Stimulated activated naive CD4-positive, alpha-beta T cell treated with Interleukin-2 at 50 U/mL for 16 hours (primary cell): ENCODE measurements around the gene TRIM8.
"Not testable (repeated sequence)": the region's sequence is repeated elsewhere in the genome, so short reads cannot be mapped to it uniquely, and the experiment has no call there.

Experiments used
- DNase-seq: peaks from one replicate; lab custom pipeline; 2025; lab: John Stamatoyannopoulos, UW

TRIM8 gene

GRCh38 chr10:102670871-102671434 lies 26.7 kb downstream of the TRIM8 start:
- no peak for DNase-seq

GRCh38 chr10:102673236-102673818 lies 29.0 kb downstream of the TRIM8 start:
- DNase-seq = no peak

GRCh38 chr10:102673819-102674511 lies 29.7 kb downstream of the TRIM8 start:
- DNase-seq = peak; percentile 64

- DNase-seq = no peak
These were observed 30.3 kb downstream of the TRIM8 start for GRCh38 chr10:102674566-102674965.

DNA sequence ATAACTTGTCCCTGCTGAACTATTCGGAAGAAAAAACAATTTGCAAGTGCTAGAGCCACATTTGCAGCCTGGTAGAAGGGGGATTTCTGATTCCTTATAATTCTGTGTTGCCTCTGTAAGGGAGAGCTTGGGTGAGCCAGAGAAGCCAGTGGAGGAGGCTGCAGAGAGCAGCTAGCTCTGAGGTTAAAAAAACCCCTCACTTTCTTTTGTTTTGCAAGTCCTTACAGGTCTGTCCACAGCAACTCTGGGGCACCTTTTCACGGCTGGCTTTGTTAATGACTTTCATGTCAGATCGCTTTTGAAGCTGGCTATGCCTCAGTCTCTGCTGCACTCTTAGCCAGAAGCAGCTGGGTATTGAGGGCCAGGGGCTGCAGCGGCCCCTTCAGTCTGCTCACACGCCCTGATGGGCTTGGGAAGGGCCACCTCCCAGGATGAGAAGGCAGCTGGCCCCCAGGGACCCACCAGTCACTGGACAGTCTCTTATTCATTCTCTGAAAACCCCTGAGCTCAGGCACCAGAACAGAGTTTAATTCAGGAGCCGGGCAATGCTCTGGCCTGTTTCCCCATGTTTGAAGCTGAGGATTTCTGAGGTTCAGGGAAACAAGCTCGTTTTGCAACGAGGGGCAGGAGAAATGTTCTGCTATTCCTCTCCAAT lies 30.9 kb downstream of the TRIM8 start:
- DNase-seq = no peak

- no peak for DNase-seq
These were observed 31.6 kb downstream of the TRIM8 start for GRCh38 chr10:102675666-102676533.

- DNase-seq = no peak
These were observed 32.4 kb downstream of the TRIM8 start for GRCh38 chr10:102676534-102677315.

- no peak for DNase-seq
These were observed 33.2 kb downstream of the TRIM8 start for GRCh38 chr10:102677331-102678067.

GRCh38 chr10:102678068-102678400 lies 33.8 kb downstream of the TRIM8 start:
- no peak for DNase-seq

DNA sequence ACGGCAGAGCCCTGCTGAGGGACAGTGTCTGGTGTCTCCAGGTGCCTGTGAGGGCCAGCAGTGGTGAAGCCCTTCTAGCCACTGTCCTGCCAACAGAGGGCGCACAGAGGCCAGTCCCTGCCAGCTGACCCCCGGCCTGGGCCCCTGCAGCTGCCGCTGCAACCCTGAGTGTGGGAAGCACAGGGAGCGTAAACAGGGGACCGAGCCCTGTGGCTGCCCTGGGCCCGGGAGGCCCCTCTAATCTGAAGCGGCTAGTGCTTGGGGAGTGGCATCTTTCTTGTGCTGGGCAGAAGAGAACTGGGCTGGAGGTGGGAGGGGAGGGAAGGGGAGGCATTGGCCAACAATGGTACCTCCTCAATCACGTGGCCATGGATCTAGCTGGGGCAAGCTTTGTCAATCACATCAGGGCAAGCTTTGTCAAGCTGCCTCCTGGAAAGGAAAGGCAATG lies 34.6 kb downstream of the TRIM8 start:
- no peak for DNase-seq

DNA sequence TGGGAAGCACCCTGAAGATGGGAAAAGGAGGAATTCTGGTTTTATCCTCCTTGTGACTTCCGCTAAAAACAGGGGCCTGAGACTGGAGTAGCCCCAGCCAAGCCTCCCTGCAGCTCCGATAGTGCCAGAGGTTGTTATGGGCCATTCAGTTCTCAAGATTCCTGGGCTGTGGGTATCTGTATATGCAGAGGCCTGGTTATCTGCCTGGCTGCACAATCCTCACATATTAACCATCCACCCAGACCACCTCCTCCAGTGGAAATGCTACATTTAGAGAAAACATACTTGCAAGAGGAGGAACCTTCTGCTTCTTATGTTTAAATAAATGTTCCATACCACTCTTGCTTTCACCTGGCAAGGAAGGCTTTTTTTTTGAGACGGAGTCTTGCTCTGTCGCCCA lies 35.3 kb downstream of the TRIM8 start:
- DNase-seq = no peak

- DNase-seq = no peak
These were observed 37.4 kb downstream of the TRIM8 start for GRCh38 chr10:102681696-102682095.

GRCh38 chr10:102682416-102682815 lies 38.1 kb downstream of the TRIM8 start:
- no peak for DNase-seq

- no peak for DNase-seq
These were observed 38.7 kb downstream of the TRIM8 start for GRCh38 chr10:102682981-102683380.

DNA sequence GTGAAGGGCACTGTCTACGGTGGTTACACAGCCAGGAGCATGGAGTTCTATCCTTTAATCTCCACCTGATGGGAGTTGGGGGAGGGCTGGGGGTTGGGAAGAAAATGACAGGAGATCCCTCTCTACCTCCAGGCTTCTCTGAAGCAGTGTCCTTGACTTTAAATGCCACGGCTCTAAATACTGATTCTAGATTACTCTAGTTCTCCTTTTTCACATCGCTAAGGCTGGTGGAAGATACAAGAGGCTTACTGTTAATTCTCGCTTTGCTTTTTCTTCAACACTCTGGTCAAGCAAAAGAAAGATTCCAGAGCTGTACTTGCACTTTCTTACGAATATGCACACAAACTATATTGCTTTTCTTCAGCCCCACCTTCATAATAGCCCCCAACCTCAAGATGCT lies 39.5 kb downstream of the TRIM8 start:
- no peak for DNase-seq

DNA sequence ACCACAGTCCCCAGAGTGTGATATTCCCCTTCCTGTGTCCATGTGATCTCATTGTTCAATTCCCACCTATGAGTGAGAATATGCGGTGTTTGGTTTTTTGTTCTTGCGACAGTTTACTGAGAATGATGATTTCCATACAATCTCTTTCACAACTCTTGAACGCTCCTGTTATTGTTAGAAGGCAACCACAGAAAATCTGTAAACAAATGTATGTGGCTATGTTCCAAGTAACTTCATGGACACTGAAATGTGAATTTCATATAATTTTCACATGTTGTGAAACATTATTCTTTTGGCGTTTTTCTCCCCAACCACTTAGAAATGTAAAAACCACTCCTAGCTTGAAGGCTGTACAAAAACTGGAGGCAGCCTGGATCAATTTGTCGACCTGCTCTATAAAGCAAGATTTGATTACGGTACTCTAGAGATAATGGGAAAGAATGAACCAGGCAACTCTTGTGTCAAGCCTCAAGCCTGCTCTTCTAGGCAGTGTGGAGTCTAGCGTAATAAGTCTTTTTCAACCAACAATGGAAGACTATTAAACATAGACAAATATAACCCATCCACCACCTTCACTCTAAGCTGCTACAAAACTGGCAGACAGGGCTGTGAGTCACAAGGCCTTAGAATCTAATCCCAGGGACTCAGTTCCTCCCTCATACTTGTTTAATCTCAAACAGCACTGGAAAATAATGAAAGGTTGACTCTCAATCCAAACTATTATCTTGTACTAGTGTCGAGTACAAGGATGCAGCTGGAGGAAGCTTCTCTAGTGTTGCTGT lies 47.2 kb downstream of the TRIM8 start:
- no peak for DNase-seq

- not testable (repeated sequence) for DNase-seq
These were observed 51.1 kb downstream of the TRIM8 start for GRCh38 chr10:102695401-102695800.

- DNase-seq = no peak
These were observed 52.5 kb downstream of the TRIM8 start for GRCh38 chr10:102696736-102697135.

DNA sequence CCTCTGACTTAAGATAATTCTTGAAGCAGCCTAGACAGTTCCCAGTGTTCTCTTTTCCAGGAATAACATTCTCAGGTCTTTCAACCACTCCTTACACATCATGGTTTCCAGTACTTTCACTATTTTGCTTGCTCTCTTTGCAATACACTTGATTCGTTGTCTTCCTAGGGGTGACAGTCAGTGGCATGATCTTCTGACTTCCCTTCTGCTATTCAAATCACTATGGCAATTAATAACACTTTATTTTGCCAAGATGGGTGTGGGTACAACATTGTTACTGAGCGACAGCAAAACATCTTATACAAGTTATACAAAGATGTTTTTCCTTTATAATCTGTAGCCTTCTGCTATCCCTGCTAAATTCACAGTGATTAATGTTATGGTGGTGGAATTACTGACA lies 54.6 kb downstream of the TRIM8 start:
- no peak for DNase-seq

- no peak for DNase-seq
These were observed 57.0 kb downstream of the TRIM8 start for GRCh38 chr10:102701272-102701671.
